SIG-M5 treated with dmso at 0.1 percent for 504 hours (cell line): ENCODE measurements around the gene GALE.
A peak's percentile ranks its signal among the peaks of the same experiment; 100 is the strongest.
"Not testable (repeated sequence)": the region's sequence is repeated elsewhere in the genome, so short reads cannot be mapped to it uniquely, and the experiment has no call there.

Source experiments
- DNase-seq: peaks from one replicate; lab custom pipeline; 2025; ENCODE audit not compliant: unreplicated experiment; lab: John Stamatoyannopoulos, UW

Gene GALE

DNA sequence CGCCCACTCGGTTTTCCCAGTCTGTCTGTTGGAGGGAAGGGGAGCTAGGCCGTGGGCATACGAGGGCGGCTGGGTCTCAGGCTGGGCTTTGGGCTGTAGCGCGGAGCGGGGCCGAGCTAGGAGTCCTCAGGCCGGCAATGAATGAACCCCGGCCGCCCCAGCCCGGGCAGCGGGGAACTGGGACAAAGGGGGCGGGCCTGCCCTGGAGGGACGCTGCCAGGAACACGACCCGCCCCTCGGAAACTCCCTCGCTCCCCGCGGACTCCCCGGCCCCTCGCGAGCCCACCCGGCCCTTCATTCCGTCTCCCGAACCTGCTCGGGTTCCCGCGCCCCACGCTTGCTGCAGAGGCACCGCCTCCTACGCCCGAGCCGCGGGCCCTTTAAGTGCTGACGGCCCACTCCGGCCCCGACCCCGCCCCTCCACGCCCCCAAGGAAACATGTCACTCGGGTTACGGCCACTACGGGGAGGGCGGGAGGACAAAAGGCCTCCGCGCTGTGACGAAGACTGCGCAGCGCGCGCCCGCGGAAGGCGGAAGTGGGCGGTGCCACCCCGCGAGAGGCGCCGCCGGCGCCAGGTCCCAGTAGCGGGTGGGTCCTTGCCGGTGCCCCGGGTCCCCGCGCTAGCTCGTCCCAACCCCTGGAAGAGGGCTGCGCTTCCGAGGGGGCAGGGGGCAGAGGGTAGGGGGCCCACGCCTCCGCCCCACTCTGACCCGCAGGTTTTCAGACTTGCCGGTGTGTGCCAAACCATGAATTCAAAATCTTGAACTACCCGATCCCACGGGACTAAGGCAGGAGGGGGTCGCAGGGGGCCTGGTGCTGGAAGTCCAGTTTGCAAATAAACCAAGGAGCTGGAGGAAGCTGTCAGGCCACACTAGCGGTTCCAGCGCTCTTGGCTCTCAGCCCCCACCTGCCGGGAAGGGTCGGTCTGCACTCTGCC is at the start of gene GALE:
Gene GALE (minus strand): TSS at position 355 of the 938 bp plus-strand sequence. CDS start 1,747 bp downstream, outside the sequence.
- peak; percentile 91 for DNase-seq

DNA sequence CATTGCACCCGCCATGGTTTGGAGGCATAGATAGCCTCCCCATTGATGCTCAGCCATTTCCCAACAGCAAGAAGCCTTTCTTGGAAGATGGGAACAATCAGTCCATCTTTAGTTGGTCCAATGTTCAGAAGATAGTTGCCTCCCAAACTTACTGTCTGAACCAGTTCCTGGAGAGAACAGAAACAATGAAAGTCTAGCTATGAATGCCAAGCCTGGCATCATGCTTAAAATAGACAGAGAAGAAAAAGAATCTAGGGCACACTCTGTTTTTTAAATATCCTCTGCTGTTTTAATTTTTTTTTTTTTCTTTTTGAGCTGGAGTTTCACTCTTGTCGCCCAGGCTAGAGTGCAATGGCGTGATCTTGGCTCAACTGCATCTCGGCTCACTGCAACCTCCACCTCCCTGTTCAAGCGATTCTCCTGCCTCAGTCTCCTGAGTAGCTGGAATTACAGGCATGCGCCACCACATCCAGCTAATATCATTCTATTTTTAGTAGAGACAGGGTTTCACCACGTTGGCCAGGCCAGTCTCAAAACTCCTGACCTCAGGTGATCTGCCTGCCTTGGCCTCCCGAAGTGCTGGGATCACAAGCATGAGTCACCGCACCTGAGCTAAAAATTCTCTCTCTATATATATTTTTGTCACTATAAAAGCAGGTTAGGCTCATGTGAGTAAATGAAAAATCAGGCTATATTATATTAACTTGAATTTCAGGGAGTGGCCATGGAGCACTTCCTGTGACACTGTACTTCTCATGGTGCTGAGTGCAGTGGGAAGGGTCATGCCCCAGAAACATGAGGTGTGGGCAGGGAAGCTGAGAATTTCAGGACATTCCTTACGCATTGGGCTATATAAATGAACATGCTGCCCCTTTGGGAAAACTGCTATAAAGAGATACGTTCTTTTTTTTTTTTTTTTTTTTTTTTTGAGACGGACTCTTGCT is 48.4 kb upstream of the GALE start:
- DNase-seq, result no peak

DNA sequence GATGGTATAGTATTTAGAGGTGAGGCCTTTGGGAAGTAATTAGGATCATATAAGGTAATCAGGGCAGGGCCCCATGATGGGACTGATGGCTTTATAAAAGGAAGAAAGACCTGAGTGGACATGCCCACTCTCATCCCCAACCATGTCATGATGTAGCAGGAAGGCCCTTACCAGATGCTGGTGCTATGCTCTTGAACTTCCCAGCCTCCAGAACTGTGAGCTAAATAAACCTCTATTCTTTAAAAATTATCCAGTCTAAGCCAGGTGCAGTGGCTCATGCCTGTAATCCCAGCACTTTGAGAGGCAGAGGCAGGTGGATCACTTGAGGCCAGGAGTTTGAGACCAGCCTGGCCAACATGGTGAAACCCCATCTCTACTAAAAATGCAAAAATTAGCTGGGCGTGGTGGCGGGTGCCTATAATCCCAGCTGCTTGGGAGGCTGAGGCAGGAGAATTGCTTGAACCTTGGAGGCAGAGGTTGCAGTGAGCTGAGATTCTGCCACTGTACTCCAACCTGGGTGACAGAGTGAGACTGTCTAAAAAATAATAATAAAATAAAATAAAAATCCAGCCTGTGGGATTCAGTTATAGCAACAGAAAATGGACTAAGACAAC is 47.0 kb upstream of the GALE start:
- not testable (repeated sequence) for DNase-seq

DNA sequence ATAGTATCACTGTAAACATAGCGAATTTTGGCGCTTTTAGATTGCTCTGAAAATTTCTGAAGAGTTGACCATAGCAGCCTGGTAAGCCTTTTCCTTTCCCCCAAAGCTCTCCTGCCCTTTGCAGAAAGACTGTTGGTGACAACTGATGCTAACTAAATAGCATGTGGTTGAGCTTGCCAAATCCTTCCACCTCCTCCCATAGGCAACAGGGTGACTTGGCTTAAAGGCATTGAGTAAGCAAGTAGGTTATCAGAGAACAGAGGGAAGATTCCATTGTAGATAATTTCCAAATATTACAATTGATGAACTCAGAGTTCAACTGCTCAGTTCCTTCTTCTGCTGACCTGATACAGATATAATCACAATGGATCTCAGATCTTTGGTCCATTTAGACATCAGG is 44.6 kb upstream of the GALE start:
- DNase-seq, result no peak

DNA sequence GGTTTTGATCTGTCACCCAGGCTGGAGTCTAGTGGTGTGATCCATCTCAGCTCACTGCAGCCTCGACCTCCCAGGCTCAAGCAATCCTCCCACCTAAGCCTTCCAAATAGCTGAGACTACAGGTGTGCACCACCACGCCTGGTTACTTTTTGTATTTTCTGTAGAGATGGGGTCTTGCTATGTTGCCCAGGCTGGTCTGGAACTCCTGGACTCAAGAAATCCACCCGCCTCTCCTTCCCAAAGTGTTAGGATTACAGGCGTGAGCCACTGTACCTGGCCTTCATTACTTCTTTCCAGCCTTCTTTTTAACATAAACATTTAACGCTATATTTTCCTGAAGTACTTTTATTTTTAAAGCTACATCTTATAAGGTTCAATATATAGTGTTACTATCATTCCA is 43.1 kb upstream of the GALE start:
- no peak for DNase-seq

DNA sequence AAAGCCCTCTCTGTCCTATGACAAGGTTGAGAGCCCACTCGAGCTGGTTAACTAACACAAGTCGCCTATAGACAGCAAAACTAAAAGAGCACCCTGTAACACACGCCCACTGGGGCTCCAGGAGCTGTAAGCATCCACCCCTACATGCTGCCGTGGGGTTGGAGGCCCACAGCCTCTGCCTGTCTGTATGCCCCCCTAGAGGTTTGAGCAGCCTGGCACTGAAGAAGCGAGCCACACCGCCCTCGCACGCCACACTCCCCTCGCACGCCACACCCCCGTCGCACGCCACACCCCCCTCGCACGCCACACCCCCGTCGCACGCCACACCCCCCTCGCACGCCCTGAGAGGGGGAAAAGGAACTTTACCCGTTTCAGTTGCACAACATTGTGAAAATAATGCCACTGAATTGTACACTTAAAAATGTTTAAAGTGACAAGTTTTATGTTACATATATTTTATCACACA is 37.9 kb upstream of the GALE start:
- DNase-seq, result peak; percentile 68

DNA sequence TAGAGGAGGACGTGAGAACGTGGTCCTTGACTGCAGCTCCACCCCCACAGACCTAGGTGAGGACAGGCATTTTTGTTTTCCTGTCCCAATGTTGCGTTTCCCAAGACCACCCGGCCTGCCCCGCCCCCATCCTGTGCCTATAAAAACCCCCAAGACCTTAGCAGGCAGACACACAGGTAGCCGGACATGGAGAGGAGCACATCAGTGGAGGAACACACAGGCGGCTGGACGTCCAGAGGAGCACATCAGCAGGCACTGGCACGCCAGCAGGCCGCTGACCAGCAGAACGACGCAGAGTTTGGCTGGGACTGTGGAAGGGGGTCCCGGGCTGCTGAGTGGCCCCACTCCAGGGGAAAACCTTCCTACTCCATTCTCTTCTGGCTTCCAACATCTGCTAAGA is 37.4 kb upstream of the GALE start:
- DNase-seq, result no peak

DNA sequence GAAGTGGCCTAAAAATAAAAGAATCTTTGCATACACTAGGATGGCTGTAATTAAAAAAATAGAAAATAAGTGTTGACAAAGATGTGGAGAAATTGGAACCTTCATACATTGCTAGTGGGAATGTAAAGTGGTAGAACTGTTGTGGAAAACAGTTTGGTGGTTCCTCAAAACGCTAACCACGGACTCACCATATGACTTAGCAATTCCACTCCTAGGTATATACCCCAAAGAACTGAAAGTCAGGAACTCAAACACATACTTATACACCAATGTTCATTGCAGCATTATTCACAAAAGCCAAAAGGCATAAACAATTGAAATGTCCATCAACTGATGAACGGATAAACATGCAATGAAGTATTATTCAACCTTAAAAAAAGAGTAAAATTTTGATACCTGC is 35.5 kb upstream of the GALE start:
- DNase-seq, result peak; percentile 17

DNA sequence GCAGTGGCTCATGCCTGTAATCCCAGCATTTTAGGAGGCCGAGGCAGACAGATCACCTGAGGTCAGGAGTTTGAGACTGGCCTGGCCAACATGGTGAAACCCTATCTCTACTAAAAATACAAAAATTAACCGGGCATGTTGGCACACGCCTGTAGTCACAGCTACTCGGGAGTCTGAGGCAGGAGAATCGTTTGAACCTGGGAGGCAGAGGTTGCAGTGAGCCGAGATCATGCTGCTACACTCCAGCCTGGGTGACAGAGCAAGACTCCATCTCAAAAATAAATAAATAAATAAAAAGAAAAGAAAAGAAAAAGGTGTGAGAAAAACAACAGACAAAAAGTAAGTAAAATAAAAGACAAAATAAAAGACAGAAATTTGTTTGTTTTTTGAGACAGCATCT is 33.6 kb upstream of the GALE start:
- not testable (repeated sequence) for DNase-seq

DNA sequence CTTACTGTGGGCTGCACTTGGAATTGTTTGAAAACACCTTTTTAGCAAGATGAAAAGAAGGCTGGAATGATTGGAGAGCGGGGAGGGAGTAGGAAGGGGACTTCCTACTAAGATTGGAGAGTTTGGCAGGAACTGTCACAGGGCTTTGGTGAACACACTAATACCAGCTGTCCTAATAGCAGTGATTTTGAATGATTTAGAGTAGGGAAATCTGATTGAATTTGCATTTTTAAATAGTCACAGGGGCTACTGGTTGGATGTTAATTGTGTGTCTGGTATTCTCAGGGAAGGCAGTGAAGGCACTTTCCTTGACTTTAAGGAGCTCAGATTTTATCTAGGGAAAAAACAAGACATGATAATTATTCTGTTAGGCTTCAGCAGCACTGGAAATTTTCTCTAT is 27.2 kb upstream of the GALE start:
- no peak for DNase-seq

DNA sequence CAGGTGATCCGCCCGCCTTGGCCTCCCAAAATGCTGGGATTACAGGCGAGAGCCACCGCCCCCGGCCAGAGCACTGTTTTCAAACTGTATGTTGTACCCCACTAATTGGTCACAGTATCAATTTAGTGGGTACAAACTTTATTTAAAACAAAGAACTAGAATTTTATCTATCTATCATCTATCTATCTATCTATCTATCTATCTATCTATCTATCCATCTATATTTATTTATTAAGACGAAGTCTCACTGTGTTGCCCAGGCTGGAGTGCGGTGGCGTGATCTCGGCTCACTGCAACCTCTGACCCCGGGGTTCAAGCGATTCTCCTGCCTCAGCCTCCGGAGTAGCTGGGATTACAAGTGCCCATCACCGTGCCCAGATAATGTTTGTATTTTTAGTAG is 26.0 kb upstream of the GALE start:
- not testable (repeated sequence) for DNase-seq

DNA sequence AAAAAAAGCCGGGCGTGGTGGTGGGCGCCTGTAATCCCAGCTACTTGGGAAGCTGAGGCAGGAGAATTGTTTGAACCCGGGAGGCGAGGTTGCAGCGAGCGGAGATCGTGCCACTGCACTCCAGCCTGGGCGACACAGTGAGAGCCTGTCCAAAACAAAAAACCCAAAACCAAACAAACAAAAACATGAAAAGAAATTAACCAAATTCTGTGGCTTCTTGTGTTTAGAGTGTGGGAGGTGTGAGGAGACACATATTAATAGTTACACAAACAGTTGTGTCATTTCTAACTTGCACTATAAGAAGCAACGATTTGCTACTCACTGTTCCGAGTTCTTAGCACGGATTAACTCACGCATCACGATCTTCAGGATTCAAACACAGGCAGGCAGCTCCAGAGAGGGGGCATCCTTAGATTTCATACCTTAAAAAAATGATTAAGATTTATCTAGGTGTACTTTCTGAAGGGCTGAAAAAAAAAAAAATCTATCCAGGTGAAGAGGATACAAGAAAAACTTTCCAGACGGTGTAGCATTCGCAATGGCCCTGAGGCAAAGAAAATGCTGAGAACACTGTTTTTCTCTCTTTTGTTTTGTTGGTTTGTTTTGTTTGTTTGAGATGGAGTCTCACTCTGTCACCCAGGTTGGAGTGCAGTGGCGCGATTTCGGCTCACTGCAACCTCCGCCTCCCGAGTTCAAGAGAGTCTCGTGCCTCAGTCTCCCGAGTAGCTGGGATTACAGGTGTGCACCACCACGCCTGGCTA is 25.4 kb upstream of the GALE start:
- DNase-seq, result no peak

DNA sequence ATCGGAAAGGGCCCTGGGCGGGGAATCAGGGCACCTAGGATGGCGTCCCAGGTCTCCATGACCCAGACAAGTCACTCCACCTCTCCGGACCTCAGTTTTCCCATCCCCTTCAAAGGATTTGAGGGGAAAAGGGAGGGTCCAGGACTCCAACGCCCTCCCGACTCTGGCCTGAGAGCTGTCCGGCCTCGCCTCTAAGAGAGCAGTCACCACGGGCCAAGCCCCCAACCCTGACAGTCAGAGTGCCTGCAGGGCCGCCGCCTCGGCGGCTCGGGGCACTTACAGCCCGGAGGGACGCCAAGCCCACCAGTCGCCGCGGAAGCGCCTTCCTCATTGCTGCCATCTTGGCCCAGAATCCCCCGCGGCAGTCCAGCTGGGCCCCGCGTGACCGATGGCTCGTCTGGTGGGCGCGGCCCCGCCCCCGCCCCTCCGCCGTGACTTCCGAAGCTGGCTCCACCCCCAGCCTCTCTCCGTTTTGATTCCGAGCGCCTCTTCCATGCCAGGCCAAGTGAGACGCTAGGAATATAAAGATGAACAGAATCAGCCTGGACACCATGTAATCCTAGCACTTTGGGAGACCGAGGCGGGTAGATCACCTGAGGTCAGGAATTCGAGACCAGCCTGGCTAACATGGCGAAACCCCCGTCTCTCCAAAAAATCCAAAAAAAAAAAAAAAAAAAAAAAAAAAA is 24.7 kb upstream of the GALE start, which contains the start of gene HMGCL:
Gene HMGCL (minus strand): TSS at position 354 of the 686 bp plus-strand sequence. CDS start 14 bp downstream, at position 340.
- DNase-seq, result peak; percentile 84

DNA sequence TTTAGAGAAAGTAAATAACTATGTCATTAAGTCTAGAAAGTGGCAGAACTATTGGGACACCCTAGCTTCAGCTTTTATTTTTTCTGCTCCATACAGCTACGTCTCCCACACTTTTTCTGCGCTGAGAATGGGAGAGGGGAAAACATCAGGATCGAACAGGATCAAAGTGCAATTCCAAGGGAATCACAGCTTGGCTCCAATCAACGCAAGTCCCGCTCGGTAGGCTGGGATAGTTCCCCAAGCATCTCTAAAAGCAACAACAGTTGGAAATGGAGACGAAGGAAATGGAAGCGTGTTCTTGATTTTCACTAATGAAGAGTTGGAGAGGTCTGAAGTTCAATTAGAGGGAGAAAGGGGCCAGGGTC is 24.1 kb upstream of the GALE start:
- no peak for DNase-seq

DNA sequence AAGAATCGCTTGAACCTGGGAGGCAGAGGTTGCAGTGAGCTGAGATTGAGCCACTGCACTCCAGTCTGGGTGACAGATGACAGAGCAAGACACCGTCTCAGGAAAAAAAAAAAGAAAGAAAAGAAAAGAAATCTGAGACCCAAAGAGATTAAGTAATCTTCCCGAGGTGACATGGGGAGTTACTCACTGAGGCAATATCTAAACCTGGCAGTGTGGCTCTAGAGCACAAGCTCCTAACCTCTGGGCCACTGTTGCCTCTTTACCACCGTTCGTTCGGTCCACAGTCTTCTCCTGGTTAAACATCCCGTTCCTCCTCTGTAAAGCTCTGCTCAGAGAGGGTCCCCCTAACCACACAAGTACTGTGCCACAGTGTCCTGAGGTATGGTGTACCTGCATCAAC is 23.2 kb upstream of the GALE start:
- DNase-seq, result no peak

DNA sequence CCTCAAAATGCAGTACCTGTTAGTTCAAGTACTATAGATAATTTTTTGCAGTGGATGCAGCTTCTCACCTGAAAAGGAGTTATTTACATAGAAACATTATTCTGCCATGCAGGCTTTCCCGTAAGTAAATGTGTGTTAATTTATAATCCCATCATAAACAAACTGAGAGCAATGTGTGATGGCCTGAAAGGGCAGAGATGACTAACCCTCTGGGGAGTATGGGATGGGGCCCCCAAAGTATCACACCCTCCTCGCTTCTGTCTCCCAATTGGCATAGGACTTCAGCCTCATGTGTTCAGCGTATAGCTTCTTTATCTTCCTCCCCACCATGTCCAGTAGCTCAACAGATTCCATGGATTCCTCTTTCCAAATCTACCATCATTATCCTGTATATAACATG is 17.1 kb upstream of the GALE start:
- DNase-seq, result no peak

DNA sequence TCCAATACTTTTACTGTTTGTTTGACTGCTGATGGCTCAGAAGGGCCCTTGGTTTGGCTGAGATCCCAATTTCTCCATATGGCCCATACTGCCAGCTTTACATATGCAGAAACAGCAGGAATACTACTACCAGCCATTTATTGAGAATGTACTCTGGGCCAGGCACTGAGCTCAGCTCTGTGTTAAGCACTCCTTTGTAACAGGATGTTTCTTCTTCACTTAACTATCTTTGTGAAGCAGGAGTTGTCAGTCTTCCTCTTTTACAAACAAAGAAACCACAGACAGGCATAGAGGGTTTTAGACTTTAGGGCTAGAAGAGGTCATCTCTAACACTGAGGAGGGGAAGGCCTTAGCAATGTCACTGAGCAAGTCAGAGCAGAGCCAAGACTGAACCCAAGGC is 16.4 kb upstream of the GALE start:
- DNase-seq, result no peak

DNA sequence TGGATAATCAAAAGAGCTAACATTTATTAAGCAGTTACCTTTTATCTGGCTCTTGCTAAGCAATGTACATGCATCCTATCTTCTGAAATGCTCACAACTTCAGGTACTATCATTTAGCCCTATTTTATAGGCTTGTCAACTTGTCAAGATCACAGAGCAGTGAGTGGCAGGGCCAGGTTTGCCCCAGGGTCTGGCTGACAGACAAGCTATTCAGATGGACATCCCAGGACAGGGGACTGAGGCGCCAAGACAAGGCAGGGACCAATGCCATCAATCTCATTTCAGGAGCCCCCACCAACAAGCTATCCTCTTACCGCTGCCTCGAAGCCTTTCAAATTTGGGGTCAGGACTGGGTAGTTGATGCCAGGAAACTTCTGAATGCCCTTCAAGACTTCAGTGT is 15.8 kb upstream of the GALE start:
- no peak for DNase-seq

DNA sequence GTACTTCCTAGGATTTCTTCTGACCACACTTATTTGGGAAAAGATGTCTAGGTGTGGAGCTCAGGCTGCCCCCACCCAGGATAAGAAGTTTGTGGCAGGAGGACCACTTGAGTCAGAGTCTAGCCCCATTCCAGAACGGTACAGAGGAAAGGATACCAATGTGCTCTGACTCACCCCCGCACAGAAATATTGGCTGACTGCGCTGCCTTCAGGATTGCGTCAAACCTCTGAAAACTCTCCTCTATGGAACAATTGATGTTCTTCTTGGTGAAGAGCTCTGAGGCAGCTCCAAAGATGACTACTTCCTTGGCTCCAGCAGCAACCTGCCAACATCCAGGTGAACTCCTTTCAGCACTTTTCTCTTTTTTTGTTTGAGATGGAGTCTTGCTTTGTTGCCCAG is 13.5 kb upstream of the GALE start:
- DNase-seq, result no peak
